CD4-positive, alpha-beta memory T cell (primary cell): ENCODE measurements around the gene PRRT1. TPM values are rescaled to one million over a fixed set of nuclear protein-coding genes. Genes with fewer than 3 reads are reported as not detected.

ENCODE experiments used
- CTCF ChIA-PET: fragments of 350-600 bp; sonication (Branson Sonifier 250); formaldehyde crosslinking; loops from one replicate; lab custom pipeline; 2021; ENCODE audit warnings: inconsistent platforms; ENCODE audit not compliant: partially characterized antibody; lab: Charles Lee
- POLR2A ChIA-PET: fragments of 350-600 bp; sonication (Branson Sonifier 250); formaldehyde crosslinking; loops from one replicate; lab custom pipeline; 2021; ENCODE audit not compliant: partially characterized antibody; lab: Charles Lee
- DNase-seq, 5 donors: peaks; one replicate each; pipeline versions ENCODE4 v3.0.0 to v3.0.0-alpha.2; 2020 to 2022; ENCODE audit warnings: mixed read lengths in 1 of 5
- H3K27ac ChIP-seq: one replicate; pipeline ENCODE4 v1.7.0; 2013; ENCODE audit warnings: low read depth, low read length
- H3K27me3 ChIP-seq: 2 replicates; pipeline ENCODE4 v1.7.0; 2013; ENCODE audit warnings: mild to moderate bottlenecking, low read length, moderate library complexity; ENCODE audit not compliant: insufficient read depth
- H3K36me3 ChIP-seq: 2 replicates; pipeline ENCODE4 v1.7.0; 2013; ENCODE audit warnings: mild to moderate bottlenecking, low read length, moderate library complexity; ENCODE audit not compliant: insufficient read depth
- H3K4me1 ChIP-seq: 2 replicates; pipeline ENCODE4 v1.7.0; 2013; ENCODE audit warnings: mild to moderate bottlenecking, low read length, moderate library complexity; ENCODE audit not compliant: insufficient read depth
- H3K4me3 ChIP-seq, 2 donors: one replicate each; pipeline ENCODE4 v1.7.0; 2013; ENCODE audit warnings: low read length in 2 of 2, mild to moderate bottlenecking in 1 of 2
- H3K9me3 ChIP-seq, 2 donors: one replicate each; pipeline ENCODE4 v1.7.0; 2013; ENCODE audit warnings: low read length in 2 of 2, control low read depth in 1 of 2; ENCODE audit not compliant: control insufficient read depth in 1 of 2
- H3K27ac Mint-ChIP-seq, 7 donors: one replicate each; pipeline ENCODE4 v1.8.0; 2020 to 2021; ENCODE audit warnings: mixed read lengths in 7 of 7, mild to moderate bottlenecking in 6 of 7, inconsistent platforms in 3 of 7, moderate library complexity in 3 of 7
- H3K27me3 Mint-ChIP-seq, 2 donors: one replicate each; pipeline ENCODE4 v1.8.0; 2020 to 2021; ENCODE audit warnings: mixed read lengths in 2 of 2
- H3K36me3 Mint-ChIP-seq, 2 donors: one replicate each; pipeline ENCODE4 v1.8.0; 2020 to 2021; ENCODE audit warnings: mixed read lengths in 2 of 2, inconsistent platforms in 1 of 2, mild to moderate bottlenecking in 1 of 2
- H3K4me1 Mint-ChIP-seq, 4 donors: one replicate each; pipeline ENCODE4 v1.8.0; 2020 to 2021; ENCODE audit warnings: mixed read lengths in 4 of 4, mild to moderate bottlenecking in 1 of 4
- H3K4me3 Mint-ChIP-seq, 8 donors: one replicate each; pipeline ENCODE4 v1.8.0; 2020 to 2021; ENCODE audit warnings: mixed read lengths in 8 of 8, mild to moderate bottlenecking in 7 of 8, moderate library complexity in 6 of 8, inconsistent platforms in 3 of 8
- H3K9me3 Mint-ChIP-seq, 8 donors: one replicate each; pipeline ENCODE4 v1.8.0; 2020 to 2021; ENCODE audit warnings: mixed read lengths in 8 of 8, mild to moderate bottlenecking in 5 of 8, inconsistent platforms in 3 of 8, moderate library complexity in 1 of 8
- intact Hi-C: fragments of 100-400 bp; cut with micrococcal nuclease; formaldehyde crosslinking; loops from one replicate; pipeline ENCODE4 v1.15.1; 2023
- polyA plus RNA-seq, 2 donors: library from polyadenylated mRNA; unstranded; fragments of 300-500 nt; fragmentation: Illumina TruSeq; gene quantifications; one replicate each; pipeline ENCODE4 v1.2.3, GENCODE V29; 2021
- total RNA-seq, 2 experiments: library from RNA; stranded (reverse); gene quantifications; one replicate each; pipeline ENCODE4 v1.2.3, GENCODE V29; 2021

PRRT1 gene
- total RNA-seq (1 to 10 TPM; 1.5 to 1.9 TPM), polyA plus RNA-seq (under 1 TPM in 1 of 2 donors, not detected in 1; 0.60 TPM)

- Histone ChIP-seq H3K9me3 (no peaks in the 10 kb centered on the region), H3K4me1 (peaks cover 17% of the 10 kb centered on the region), H3K4me3 (no peak within 1 kb of the TSS), H3K36me3 (no peaks in the 10 kb centered on the region), H3K27me3 (peaks cover 6% of the 10 kb centered on the region), H3K27ac (no peak within 1 kb of the TSS)
- Mint-ChIP-seq H3K9me3 (peaks cover 0 to 6% (median 0%) of the 10 kb centered on the region in 8 donors), H3K27me3 (peaks cover 21 to 28% of the 10 kb centered on the region in 2 donors), H3K4me3 (peak within 1 kb of the TSS; percentile 36 to 84 (median 72)), H3K4me1 (peaks cover 31 to 68% (median 51%) of the 10 kb centered on the region in 4 donors), H3K27ac (peak within 1 kb of the TSS in 6 of 7 donors; percentile 32 to 94 (median 58)), H3K36me3 (peaks cover 0 to 9% of the 10 kb centered on the region in 2 donors)
- intact Hi-C loops = loop anchor here (10.0 kb wide), 1 partner anchor 107 kb away; no protein-coding TSS in a partner anchor
- DNase-seq = no peak
- ChIA-PET POLR2A (interaction anchor here (0.6 to 1.4 kb wide), 5 partner anchors 22 to 41 kb away, joined by 3 to 4 read pairs (median 3); partner anchors contain the start of genes FKBPL and GPSM3), CTCF (interaction anchor here (1.4 kb wide), 1 partner anchor 93 kb away, joined by 4 read pairs; no protein-coding TSS in a partner anchor)
Observed at GRCh38 chr6:32151863-32152768, at the start of gene PRRT1. Gene PRRT1, minus strand, starts transcription at chr6:32151939. Its CDS starts 112 bp downstream, at chr6:32151827.

- peaks cover 0 to 3% of the 10 kb centered on the region in 2 donors for H3K36me3 Mint-ChIP-seq
- ChIA-PET CTCF (no interaction called here), POLR2A (no interaction called here)
- Histone ChIP-seq H3K27me3 (no peaks in the 10 kb centered on the region), H3K27ac (no peak overlapping the region), H3K36me3 (no peaks in the 10 kb centered on the region), H3K4me1 (peaks cover 8% of the 10 kb centered on the region), H3K4me3 (no peak overlapping the region), H3K9me3 (no peaks in the 10 kb centered on the region)
- no peak for DNase-seq
- H3K27ac Mint-ChIP-seq = peak overlapping the region in 1 of 7 donors; percentile 18
- peaks cover 0 to 8% of the 10 kb centered on the region in 2 donors for H3K27me3 Mint-ChIP-seq
- no peak overlapping the region for H3K4me3 Mint-ChIP-seq
- H3K4me1 Mint-ChIP-seq = peaks cover 3 to 11% (median 5%) of the 10 kb centered on the region in 4 donors
- no peaks in the 10 kb centered on the region for H3K9me3 Mint-ChIP-seq
- intact Hi-C loops = no loop called here
Observed at GRCh38 chr6:32200711-32201475, 49.2 kb upstream of the PRRT1 start.

GRCh38 chr6:32198866-32199265 is 47.1 kb upstream of the PRRT1 start:
- intact Hi-C loops = loop anchor here (10.0 kb wide), 2 partner anchors 1006 to 1216 kb away; partner anchors contain the start of genes CUTA, HSD17B8, PHF1 and RING1
- peaks cover 18 to 31% (median 20%) of the 10 kb centered on the region in 4 donors for H3K4me1 Mint-ChIP-seq
- H3K27me3 Mint-ChIP-seq = peaks cover 0 to 4% of the 10 kb centered on the region in 2 donors
- Histone ChIP-seq H3K36me3 (no peaks in the 10 kb centered on the region), H3K9me3 (no peaks in the 10 kb centered on the region), H3K4me3 (no peak overlapping the region), H3K27me3 (no peaks in the 10 kb centered on the region), H3K27ac (no peak overlapping the region), H3K4me1 (peaks cover 23% of the 10 kb centered on the region)
- H3K4me3 Mint-ChIP-seq = no peak overlapping the region
- ChIA-PET CTCF (no interaction called here), POLR2A (interaction anchor here (1.0 kb wide), 1 partner anchor 21 kb away, joined by 3 read pairs; no protein-coding TSS in a partner anchor)
- H3K27ac Mint-ChIP-seq = peak overlapping the region in 4 of 7 donors; percentile 35 to 84 (median 66)
- no peak for DNase-seq
- peaks cover 0 to 2% of the 10 kb centered on the region in 2 donors for H3K36me3 Mint-ChIP-seq
- H3K9me3 Mint-ChIP-seq = no peaks in the 10 kb centered on the region

GRCh38 chr6:32198345-32198696 is 46.6 kb upstream of the PRRT1 start:
- H3K27ac Mint-ChIP-seq = peak overlapping the region in 5 of 7 donors; percentile 50 to 84 (median 65)
- H3K4me3 Mint-ChIP-seq = peak overlapping the region in 1 of 8 donors; percentile 30
- Histone ChIP-seq H3K27ac (no peak overlapping the region), H3K9me3 (no peaks in the 10 kb centered on the region), H3K27me3 (no peaks in the 10 kb centered on the region), H3K4me3 (no peak overlapping the region), H3K36me3 (no peaks in the 10 kb centered on the region), H3K4me1 (peaks cover 28% of the 10 kb centered on the region)
- peaks cover 0 to 2% of the 10 kb centered on the region in 2 donors for H3K36me3 Mint-ChIP-seq
- peaks cover 23 to 36% (median 26%) of the 10 kb centered on the region in 4 donors for H3K4me1 Mint-ChIP-seq
- intact Hi-C loops = loop anchor here (10.0 kb wide), 2 partner anchors 1006 to 1216 kb away; partner anchors contain the start of genes CUTA, HSD17B8, PHF1 and RING1
- DNase-seq = no peak
- ChIA-PET CTCF (no interaction called here), POLR2A (interaction anchor here (12.7 kb wide), 1 partner anchor 69 kb away, joined by 188 read pairs; the partner anchor contains the start of genes ATF6B and FKBPL)
- H3K27me3 Mint-ChIP-seq = peaks cover 0 to 2% of the 10 kb centered on the region in 2 donors
- no peaks in the 10 kb centered on the region for H3K9me3 Mint-ChIP-seq

GRCh38 chr6:32196682-32197616 is 45.2 kb upstream of the PRRT1 start:
- DNase-seq = no peak
- Histone ChIP-seq H3K4me3 (peak overlapping the region; percentile 53 to 97), H3K27me3 (no peaks in the 10 kb centered on the region), H3K36me3 (no peaks in the 10 kb centered on the region), H3K9me3 (no peaks in the 10 kb centered on the region), H3K4me1 (peaks cover 33% of the 10 kb centered on the region), H3K27ac (peak overlapping the region; percentile 98)
- Mint-ChIP-seq H3K27me3 (peaks cover 0 to 2% of the 10 kb centered on the region in 2 donors), H3K4me1 (peaks cover 23 to 47% (median 27%) of the 10 kb centered on the region in 4 donors), H3K9me3 (no peaks in the 10 kb centered on the region), H3K27ac (peak overlapping the region; percentile 97 to 100 (median 99)), H3K4me3 (peak overlapping the region; percentile 93 to 100 (median 98)), H3K36me3 (peaks cover 4 to 11% of the 10 kb centered on the region in 2 donors)
- intact Hi-C loops = loop anchor here (2.0 to 10.0 kb wide), 3 partner anchors 48 to 1218 kb away; partner anchors contain the start of genes CUTA, HSD17B8, PHF1 and RING1
- POLR2A ChIA-PET = interaction anchor here (0.6 to 12.7 kb wide), 9 partner anchors 17 to 781 kb away, joined by 3 to 188 read pairs (median 4); partner anchors contain the start of genes ATF6B, EGFL8 and FKBPL
- CTCF ChIA-PET = interaction anchor here (0.7 to 1.5 kb wide), 3 partner anchors 48 to 67 kb away, joined by 3 to 4 read pairs (median 3); partner anchors contain the start of gene FKBPL
